WTC11 (cell line): ENCODE data around the gene NXF1. TPM values are rescaled to one million over a fixed set of nuclear protein-coding genes. Genes with fewer than 3 reads are reported as not detected.

Experiments
- ATAC-seq: fragments of 200-7000 bp; cut with Tn5 transposase; 2 replicates; pipeline ENCODE4 v1.10.0; 2021; ENCODE audit warnings: mild to moderate bottlenecking, moderate library complexity
- CTCF ChIA-PET: fragments of 300-600 bp; sonication (Branson Sonifier 250); formaldehyde crosslinking; loops from one replicate; lab custom pipeline; 2021; ENCODE audit warnings: antibody characterized with exemption; lab: Charles Lee
- POLR2A ChIA-PET: fragments of 350-600 bp; sonication (Branson Sonifier 250); formaldehyde crosslinking; loops from one replicate; lab custom pipeline; 2021; ENCODE audit warnings: antibody characterized with exemption; lab: Charles Lee
- DNase-seq: peaks from one replicate; pipeline ENCODE4 v3.0.0; 2021; ENCODE audit warnings: low spot score
- H3K27ac Mint-ChIP-seq: 2 replicates; pipeline ENCODE4 v1.8.0; 2021; ENCODE audit warnings: mixed read lengths
- H3K27me3 Mint-ChIP-seq: 2 replicates; pipeline ENCODE4 v1.8.0; 2021; ENCODE audit warnings: low read depth, mild to moderate bottlenecking, moderate library complexity, mixed read lengths
- H3K36me3 Mint-ChIP-seq: 2 replicates; pipeline ENCODE4 v1.8.0; 2021; ENCODE audit warnings: mixed read lengths
- H3K4me1 Mint-ChIP-seq: 2 replicates; pipeline ENCODE4 v1.8.0; 2022; ENCODE audit warnings: mixed read lengths
- H3K4me3 Mint-ChIP-seq: 2 replicates; pipeline ENCODE4 v1.8.0; 2021; ENCODE audit warnings: mild to moderate bottlenecking, moderate library complexity, mixed read lengths
- H3K9me3 Mint-ChIP-seq: 2 replicates; pipeline ENCODE4 v1.8.0; 2021; ENCODE audit warnings: mixed read lengths
- ESRRA ChIP-seq: sonication (generic); formaldehyde crosslinking; IDR thresholded peaks from 2 replicates; pipeline ENCODE4 v1.8.1; 2022; ENCODE audit warnings: mild to moderate bottlenecking, missing genetic modification reagents, borderline replicate concordance
- ETV6 ChIP-seq: sonication (generic); formaldehyde crosslinking; IDR thresholded peaks from 2 replicates; pipeline ENCODE4 v1.8.1; 2022; ENCODE audit warnings: mild to moderate bottlenecking, missing genetic modification reagents
- FOXP1 ChIP-seq: sonication (generic); formaldehyde crosslinking; IDR thresholded peaks from 2 replicates; pipeline ENCODE4 v1.8.0; 2022; ENCODE audit warnings: missing genetic modification reagents, mild to moderate bottlenecking, moderate library complexity, borderline replicate concordance
- GTF2I ChIP-seq: fragments of 250-450 bp; sonication (Bioruptor Pico); conservative IDR thresholded peaks from 2 replicates; pipeline ENCODE4 v1.4.0; 2021; ENCODE audit warnings: mild to moderate bottlenecking
- JUN ChIP-seq: sonication (generic); formaldehyde crosslinking; IDR thresholded peaks from 2 replicates; pipeline ENCODE4 v1.8.0; 2023; ENCODE audit warnings: mild to moderate bottlenecking, missing genetic modification reagents
- KAT7 ChIP-seq: sonication (generic); formaldehyde crosslinking; IDR thresholded peaks from 2 replicates; pipeline ENCODE4 v1.8.1; 2023; ENCODE audit warnings: missing genetic modification reagents, mild to moderate bottlenecking, borderline replicate concordance
- NFYB ChIP-seq: sonication (generic); formaldehyde crosslinking; conservative IDR thresholded peaks from 2 replicates; pipeline ENCODE4 v1.8.0; 2022; ENCODE audit warnings: low read depth, missing genetic modification reagents
- NR3C1 ChIP-seq: sonication (generic); formaldehyde crosslinking; conservative IDR thresholded peaks from 2 replicates; pipeline ENCODE4 v1.8.1; 2023; ENCODE audit warnings: low read depth, mild to moderate bottlenecking, missing genetic modification reagents
- PRRX2 ChIP-seq: fragments of 250-450 bp; sonication (Bioruptor Pico); IDR thresholded peaks from 2 replicates; pipeline ENCODE4 v1.8.0; 2021; ENCODE audit warnings: mild to moderate bottlenecking
- RELA ChIP-seq: sonication (generic); formaldehyde crosslinking; IDR thresholded peaks from 2 replicates; pipeline ENCODE4 v1.8.1; 2022; ENCODE audit warnings: missing genetic modification reagents, mild to moderate bottlenecking, borderline replicate concordance
- SMAD4 ChIP-seq: sonication (generic); formaldehyde crosslinking; IDR thresholded peaks from 2 replicates; pipeline ENCODE4 v1.8.0; 2022; ENCODE audit warnings: mild to moderate bottlenecking, missing genetic modification reagents
- TEAD4 ChIP-seq: sonication (generic); formaldehyde crosslinking; IDR thresholded peaks from 2 replicates; pipeline ENCODE4 v1.8.0; 2022; ENCODE audit warnings: mild to moderate bottlenecking, missing genetic modification reagents
- ZNF232 ChIP-seq: sonication (generic); formaldehyde crosslinking; IDR thresholded peaks from 2 replicates; pipeline ENCODE4 v1.8.0; 2022; ENCODE audit warnings: mild to moderate bottlenecking, missing genetic modification reagents
- ZNF396 ChIP-seq: fragments of 250-450 bp; sonication (Bioruptor Pico); IDR thresholded peaks from 2 replicates; pipeline ENCODE4 v1.8.0; 2021; ENCODE audit warnings: mild to moderate bottlenecking, moderate library complexity, borderline replicate concordance
- ZNF423 ChIP-seq: fragments of 250-450 bp; sonication (Bioruptor Pico); IDR thresholded peaks from 2 replicates; pipeline ENCODE4 v2.1.2; 2022; ENCODE audit warnings: mild to moderate bottlenecking, moderate library complexity
- ZNF671 ChIP-seq: fragments of 250-450 bp; sonication (Bioruptor Pico); IDR thresholded peaks from 2 replicates; pipeline ENCODE4 v1.8.0; 2021; ENCODE audit warnings: mild to moderate bottlenecking
- total RNA-seq: library from RNA; stranded (reverse); gene quantifications from 3 replicates; pipeline ENCODE4 v1.2.3, GENCODE V29; 2021
- TF ChIP-seq, protein P1 (sequence below): sonication (generic); formaldehyde crosslinking; IDR thresholded peaks from 2 replicates; pipeline ENCODE4 v1.8.1; 2022; ENCODE audit warnings: mild to moderate bottlenecking, missing genetic modification reagents, moderate library complexity, borderline replicate concordance
- TF ChIP-seq, protein P2 (sequence below): sonication (generic); formaldehyde crosslinking; IDR thresholded peaks from 2 replicates; pipeline ENCODE4 v1.8.0; 2023; ENCODE audit warnings: missing genetic modification reagents
- TF ChIP-seq, protein P3 (sequence below): sonication (generic); formaldehyde crosslinking; IDR thresholded peaks from 2 replicates; pipeline ENCODE4 v1.8.1; 2022; ENCODE audit warnings: low read depth, missing genetic modification reagents, borderline replicate concordance
- TF ChIP-seq, protein P4 (sequence below): sonication (generic); formaldehyde crosslinking; IDR thresholded peaks from 2 replicates; pipeline ENCODE4 v1.8.1; 2022; ENCODE audit warnings: mild to moderate bottlenecking, moderate library complexity, missing genetic modification reagents
- TF ChIP-seq, protein P5 (sequence below): sonication (generic); formaldehyde crosslinking; IDR thresholded peaks from 2 replicates; pipeline ENCODE4 v1.8.0; 2022; ENCODE audit warnings: mild to moderate bottlenecking, missing genetic modification reagents
- TF ChIP-seq, protein P6 (sequence below): sonication (generic); formaldehyde crosslinking; conservative IDR thresholded peaks from 2 replicates; pipeline ENCODE4 v1.8.1; 2023; ENCODE audit warnings: mild to moderate bottlenecking, low read depth, missing genetic modification reagents, moderate library complexity
- TF ChIP-seq, protein P7 (sequence below): fragments of 250-450 bp; sonication (Bioruptor Pico); conservative IDR thresholded peaks from 2 replicates; pipeline ENCODE4 v1.9.0; 2021; ENCODE audit warnings: mild to moderate bottlenecking

Gene NXF1
- total RNA-seq, 1 experiment from 2014 or later: 43.2 TPM

DNA sequence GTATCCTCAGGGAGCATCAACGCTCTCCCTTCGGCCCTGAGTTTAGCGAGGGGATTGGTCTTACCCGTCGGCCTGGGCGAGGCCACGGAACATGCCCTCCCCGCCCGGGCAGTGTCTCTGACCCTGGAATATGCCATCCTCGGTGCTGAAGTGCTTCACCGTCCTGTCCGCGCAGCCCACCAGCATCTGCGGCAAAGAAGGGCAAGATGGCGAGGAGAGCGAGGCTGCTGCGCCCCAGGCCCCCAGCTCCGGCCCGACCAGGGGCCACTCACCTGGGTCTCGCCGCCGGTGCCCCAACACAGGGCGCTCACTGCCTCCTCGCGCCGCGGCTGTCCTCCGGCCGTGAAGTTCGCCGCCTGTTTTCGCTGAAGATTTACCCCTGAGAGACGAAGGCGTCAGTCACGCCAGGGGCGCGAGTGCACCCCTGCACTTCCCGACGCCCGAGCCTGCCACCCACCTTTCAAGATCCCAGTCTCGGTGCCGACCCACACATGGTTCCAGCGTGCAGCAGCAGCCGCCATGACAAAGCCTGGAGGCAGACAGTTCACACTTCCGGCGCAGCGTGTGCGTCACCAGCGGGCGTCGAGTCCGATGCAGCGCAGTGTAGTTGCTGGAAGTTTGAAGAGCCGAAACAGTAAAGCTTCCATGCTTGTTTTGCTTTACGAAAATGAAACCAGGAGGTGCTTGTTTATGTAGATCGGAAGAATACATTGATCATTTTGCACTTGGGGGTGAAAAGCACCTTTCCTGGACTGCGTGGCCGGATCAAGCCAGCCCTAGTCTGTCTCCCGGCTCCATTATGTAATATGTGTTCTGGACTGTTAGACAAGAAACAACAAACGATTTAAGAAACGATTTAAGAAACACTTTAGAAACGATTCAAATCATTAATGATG lies 34.1 kb upstream of the NXF1 start, which contains the start of gene WDR74 (continued):
- TF ChIP-seq, protein P1, sequence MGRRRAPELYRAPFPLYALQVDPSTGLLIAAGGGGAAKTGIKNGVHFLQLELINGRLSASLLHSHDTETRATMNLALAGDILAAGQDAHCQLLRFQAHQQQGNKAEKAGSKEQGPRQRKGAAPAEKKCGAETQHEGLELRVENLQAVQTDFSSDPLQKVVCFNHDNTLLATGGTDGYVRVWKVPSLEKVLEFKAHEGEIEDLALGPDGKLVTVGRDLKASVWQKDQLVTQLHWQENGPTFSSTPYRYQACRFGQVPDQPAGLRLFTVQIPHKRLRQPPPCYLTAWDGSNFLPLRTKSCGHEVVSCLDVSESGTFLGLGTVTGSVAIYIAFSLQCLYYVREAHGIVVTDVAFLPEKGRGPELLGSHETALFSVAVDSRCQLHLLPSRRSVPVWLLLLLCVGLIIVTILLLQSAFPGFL: no peak
- TF ChIP-seq, protein P2, sequence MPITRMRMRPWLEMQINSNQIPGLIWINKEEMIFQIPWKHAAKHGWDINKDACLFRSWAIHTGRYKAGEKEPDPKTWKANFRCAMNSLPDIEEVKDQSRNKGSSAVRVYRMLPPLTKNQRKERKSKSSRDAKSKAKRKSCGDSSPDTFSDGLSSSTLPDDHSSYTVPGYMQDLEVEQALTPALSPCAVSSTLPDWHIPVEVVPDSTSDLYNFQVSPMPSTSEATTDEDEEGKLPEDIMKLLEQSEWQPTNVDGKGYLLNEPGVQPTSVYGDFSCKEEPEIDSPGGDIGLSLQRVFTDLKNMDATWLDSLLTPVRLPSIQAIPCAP: no peak
- TF ChIP-seq TEAD4 (CRISPR knock-in tag): 0 out of 2 replicates have a peak, but pooled peaks have one; percentile 59
- TF ChIP-seq ZNF232 (CRISPR knock-in tag): peak; percentile 82; the same call in 1 of the 2 replicates
- TF ChIP-seq, protein P3, sequence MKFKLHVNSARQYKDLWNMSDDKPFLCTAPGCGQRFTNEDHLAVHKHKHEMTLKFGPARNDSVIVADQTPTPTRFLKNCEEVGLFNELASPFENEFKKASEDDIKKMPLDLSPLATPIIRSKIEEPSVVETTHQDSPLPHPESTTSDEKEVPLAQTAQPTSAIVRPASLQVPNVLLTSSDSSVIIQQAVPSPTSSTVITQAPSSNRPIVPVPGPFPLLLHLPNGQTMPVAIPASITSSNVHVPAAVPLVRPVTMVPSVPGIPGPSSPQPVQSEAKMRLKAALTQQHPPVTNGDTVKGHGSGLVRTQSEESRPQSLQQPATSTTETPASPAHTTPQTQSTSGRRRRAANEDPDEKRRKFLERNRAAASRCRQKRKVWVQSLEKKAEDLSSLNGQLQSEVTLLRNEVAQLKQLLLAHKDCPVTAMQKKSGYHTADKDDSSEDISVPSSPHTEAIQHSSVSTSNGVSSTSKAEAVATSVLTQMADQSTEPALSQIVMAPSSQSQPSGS (CRISPR knock-in tag): no peak
- TF ChIP-seq GTF2I (CRISPR knock-in tag): no peak
- no peak for TF ChIP-seq ZNF423 (CRISPR knock-in tag)
- TF ChIP-seq KAT7 (CRISPR knock-in tag): 0 out of 2 replicates have a peak, but pooled peaks have one; percentile 69
- no peak for TF ChIP-seq RELA (CRISPR knock-in tag)
- TF ChIP-seq ESRRA (CRISPR knock-in tag): no peak
- TF ChIP-seq, protein P4, sequence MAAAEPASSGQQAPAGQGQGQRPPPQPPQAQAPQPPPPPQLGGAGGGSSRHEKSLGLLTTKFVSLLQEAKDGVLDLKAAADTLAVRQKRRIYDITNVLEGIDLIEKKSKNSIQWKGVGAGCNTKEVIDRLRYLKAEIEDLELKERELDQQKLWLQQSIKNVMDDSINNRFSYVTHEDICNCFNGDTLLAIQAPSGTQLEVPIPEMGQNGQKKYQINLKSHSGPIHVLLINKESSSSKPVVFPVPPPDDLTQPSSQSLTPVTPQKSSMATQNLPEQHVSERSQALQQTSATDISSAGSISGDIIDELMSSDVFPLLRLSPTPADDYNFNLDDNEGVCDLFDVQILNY: 0 out of 2 replicates have a peak, but pooled peaks have one; percentile 29
- no peak for TF ChIP-seq NFYB
- no peak for TF ChIP-seq JUN
- no peak for TF ChIP-seq ZNF671 (CRISPR knock-in tag)
- peak; percentile 90 for TF ChIP-seq FOXP1 (CRISPR knock-in tag)

DNA sequence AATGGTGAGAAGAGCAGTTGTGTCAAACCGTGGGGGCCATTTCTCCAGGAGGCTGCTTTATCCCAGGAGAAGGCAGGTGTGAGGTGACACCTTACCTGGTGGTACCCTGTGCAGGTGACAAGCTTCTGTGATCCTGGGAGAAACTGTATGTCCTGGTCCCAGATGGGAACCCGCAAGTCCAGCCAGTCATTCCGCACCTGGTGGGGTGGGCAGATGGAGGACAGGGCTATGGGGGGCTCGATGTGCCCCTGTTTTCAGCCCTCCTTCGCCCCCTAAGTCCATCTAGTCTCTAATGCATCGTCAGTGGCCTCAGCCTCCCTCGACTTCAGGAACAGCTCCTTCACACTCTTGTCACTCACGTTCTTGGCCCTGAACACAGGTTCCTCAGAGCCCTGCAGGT lies 30.1 kb upstream of the NXF1 start:
- no peak overlapping the region for H3K27ac Mint-ChIP-seq
- peaks cover 41% of the 10 kb centered on the region for H3K36me3 Mint-ChIP-seq
- H3K27me3 Mint-ChIP-seq: no peaks in the 10 kb centered on the region
- ChIA-PET CTCF (no interaction called here), POLR2A (interaction anchor here (1.2 kb wide), 1 partner anchor 22 kb away, joined by 3 read pairs; no protein-coding TSS in a partner anchor)
- DNase-seq (no peak), ATAC-seq (no peak)
- H3K4me1 Mint-ChIP-seq: peaks cover 22% of the 10 kb centered on the region
- no peaks in the 10 kb centered on the region for H3K9me3 Mint-ChIP-seq
- no peak overlapping the region for H3K4me3 Mint-ChIP-seq
- TF ChIP-seq, protein P5, sequence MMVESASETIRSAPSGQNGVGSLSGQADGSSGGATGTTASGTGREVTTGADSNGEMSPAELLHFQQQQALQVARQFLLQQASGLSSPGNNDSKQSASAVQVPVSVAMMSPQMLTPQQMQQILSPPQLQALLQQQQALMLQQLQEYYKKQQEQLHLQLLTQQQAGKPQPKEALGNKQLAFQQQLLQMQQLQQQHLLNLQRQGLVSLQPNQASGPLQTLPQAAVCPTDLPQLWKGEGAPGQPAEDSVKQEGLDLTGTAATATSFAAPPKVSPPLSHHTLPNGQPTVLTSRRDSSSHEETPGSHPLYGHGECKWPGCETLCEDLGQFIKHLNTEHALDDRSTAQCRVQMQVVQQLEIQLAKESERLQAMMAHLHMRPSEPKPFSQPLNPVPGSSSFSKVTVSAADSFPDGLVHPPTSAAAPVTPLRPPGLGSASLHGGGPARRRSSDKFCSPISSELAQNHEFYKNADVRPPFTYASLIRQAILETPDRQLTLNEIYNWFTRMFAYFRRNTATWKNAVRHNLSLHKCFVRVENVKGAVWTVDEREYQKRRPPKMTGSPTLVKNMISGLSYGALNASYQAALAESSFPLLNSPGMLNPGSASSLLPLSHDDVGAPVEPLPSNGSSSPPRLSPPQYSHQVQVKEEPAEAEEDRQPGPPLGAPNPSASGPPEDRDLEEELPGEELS (CRISPR knock-in tag): no peak
- TF ChIP-seq NR3C1 (no peak), SMAD4 (CRISPR knock-in tag) (no peak), PRRX2 (CRISPR knock-in tag) (no peak), ETV6 (CRISPR knock-in tag) (no peak), ZNF396 (CRISPR knock-in tag) (no peak)
- TF ChIP-seq, protein P6, sequence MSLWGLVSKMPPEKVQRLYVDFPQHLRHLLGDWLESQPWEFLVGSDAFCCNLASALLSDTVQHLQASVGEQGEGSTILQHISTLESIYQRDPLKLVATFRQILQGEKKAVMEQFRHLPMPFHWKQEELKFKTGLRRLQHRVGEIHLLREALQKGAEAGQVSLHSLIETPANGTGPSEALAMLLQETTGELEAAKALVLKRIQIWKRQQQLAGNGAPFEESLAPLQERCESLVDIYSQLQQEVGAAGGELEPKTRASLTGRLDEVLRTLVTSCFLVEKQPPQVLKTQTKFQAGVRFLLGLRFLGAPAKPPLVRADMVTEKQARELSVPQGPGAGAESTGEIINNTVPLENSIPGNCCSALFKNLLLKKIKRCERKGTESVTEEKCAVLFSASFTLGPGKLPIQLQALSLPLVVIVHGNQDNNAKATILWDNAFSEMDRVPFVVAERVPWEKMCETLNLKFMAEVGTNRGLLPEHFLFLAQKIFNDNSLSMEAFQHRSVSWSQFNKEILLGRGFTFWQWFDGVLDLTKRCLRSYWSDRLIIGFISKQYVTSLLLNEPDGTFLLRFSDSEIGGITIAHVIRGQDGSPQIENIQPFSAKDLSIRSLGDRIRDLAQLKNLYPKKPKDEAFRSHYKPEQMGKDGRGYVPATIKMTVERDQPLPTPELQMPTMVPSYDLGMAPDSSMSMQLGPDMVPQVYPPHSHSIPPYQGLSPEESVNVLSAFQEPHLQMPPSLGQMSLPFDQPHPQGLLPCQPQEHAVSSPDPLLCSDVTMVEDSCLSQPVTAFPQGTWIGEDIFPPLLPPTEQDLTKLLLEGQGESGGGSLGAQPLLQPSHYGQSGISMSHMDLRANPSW: no peak
- TF ChIP-seq, protein P7, sequence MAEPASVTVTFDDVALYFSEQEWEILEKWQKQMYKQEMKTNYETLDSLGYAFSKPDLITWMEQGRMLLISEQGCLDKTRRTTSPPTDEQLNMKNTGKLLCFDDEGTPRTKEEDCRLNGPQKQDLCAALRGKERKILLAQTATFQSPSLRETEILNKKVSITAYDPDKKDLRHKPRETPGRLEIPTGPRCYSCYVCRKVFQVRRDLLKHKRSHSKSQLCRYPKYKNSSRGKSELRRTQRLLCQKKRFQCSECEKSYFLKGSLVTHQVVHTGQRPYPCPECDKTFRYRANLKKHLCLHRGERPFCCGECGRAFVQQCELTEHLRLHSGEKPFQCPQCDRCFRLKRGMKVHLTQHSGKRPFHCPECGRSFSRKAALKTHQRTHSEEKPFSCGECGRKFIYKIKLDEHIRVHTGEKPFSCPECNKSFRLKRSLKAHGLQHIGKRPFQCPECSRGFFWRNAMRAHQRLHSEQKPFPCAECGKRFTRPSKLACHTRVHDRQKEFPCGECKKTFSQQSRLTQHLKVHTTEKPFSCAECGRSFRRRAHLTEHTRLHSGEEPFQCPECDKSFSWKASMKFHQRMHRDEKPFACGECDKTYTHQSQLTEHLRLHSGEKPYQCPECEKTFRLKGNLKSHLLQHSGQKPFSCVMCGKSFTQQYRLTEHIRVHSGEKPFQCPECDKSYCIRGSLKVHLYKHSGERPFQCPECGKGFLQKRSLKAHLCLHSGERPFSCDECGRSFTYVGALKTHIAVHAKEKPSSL (CRISPR knock-in tag): no peak
- TF ChIP-seq, protein P3 (CRISPR knock-in tag): no peak
